Measurements from ENCODE around the gene MTRF1. TPM values are rescaled to one million over a fixed set of nuclear protein-coding genes. Genes with fewer than 3 reads are reported as not detected.

Gene MTRF1
- total and polyA plus RNA-seq, 2 of the 8 experiments (the other 6 are each of a cell fraction or from before 2014, with no cell fraction given), result 8.0 to 19.2 TPM

DNA sequence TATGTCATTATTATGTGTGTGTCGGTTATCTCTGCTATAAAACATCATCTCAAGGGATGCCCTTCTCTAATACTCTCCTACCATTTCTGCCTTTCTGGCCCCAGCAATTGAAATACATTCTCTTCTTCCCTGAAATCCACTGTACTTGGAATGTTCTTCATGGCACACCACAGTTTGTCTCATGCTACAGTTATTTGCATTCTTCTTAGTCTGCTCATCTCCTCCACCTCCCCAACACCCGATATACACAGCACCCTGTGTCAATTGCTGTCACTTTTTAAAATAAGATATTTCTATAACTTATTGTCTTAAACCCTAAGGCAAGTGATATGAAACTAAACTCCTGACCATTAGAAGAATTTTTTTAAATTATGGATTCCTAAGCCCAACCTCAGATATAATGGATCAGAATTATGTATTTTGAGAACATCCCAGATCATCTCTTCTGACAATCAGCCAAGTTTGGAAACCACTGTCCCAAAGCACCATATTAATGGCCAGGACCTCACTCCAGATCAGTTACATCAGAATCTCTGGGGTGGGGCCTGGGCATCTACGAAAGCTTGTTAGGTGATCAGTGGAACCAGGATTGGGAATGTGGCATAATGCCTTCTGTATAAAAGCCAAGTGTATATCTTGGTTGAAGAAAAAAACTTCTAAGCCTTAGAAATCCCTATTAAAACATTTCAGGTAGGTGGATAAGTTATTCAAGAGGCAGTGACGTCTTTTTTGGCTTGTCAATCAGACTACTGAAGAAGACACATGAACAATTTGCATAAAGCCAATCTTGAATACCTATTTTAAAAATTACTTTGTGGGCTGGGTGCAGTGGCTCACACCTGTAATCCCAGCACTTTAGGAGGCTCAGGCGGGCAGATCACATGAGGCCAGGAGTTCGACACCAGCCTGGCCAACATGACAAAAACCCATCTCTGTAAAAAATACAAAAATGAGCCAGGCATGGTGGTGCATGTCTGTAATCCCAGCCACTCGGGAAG lies 39.0 kb downstream of the MTRF1 start (continued):
- no peak for TF ChIP-seq RFX5 (IDR thresholded peaks at IDR 0.05; ENCODE audit: borderline replicate concordance, low read depth, low read length)
- TF ChIP-seq, protein P1, sequence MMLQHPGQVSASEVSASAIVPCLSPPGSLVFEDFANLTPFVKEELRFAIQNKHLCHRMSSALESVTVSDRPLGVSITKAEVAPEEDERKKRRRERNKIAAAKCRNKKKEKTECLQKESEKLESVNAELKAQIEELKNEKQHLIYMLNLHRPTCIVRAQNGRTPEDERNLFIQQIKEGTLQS (IDR thresholded peaks at IDR 0.05; ENCODE audit: insufficient read depth, low read depth, low read length), result no peak

Measured in H1 (cell line).